OCI-LY3 (cell line): ENCODE measurements around the gene PRKCD.

Experiments used
- H2AFZ ChIP-seq: fragments of 200-600, 300-600 bp; shearing (Covaris generic); 2 replicates; pipeline ENCODE4 v1.6.0; 2014; ENCODE audit warnings: antibody characterized with exemption, low read depth, low read length
- H3K27ac ChIP-seq: fragments of 200-600, 300-600 bp; sonication (generic); 2 replicates; pipeline ENCODE4 v1.5.1; 2014; ENCODE audit warnings: mild to moderate bottlenecking, low read length, moderate library complexity, mixed read lengths
- H3K27me3 ChIP-seq: fragments of 200-600, 300-600 bp; sonication (generic); 2 replicates; pipeline ENCODE4 v1.6.1; 2014; ENCODE audit warnings: low read depth, low read length, mixed read lengths
- H3K36me3 ChIP-seq: fragments of 200-600, 300-600 bp; sonication (generic); replicated peaks from 2 replicates; pipeline ENCODE3; 2014; ENCODE audit warnings: low read depth, low read length, mixed read lengths
- H3K4me1 ChIP-seq: fragments of 300-600, 200-600 bp; sonication (generic); 2 replicates; pipeline ENCODE4 v1.6.1; 2014; ENCODE audit warnings: low read length, mixed read lengths
- H3K4me2 ChIP-seq: fragments of 200-600, 300-600 bp; sonication (generic); 2 replicates; pipeline ENCODE4 v1.6.1; 2014; ENCODE audit warnings: low read length, mixed read lengths
- H3K4me3 ChIP-seq: fragments of 300-600, 200-600 bp; sonication (generic); 2 replicates; pipeline ENCODE4 v1.5.1; 2014; ENCODE audit warnings: antibody characterized with exemption, mild to moderate bottlenecking, low read length, moderate library complexity
- H3K79me2 ChIP-seq: fragments of 300-600, 200-600 bp; shearing (Covaris generic); 2 replicates; pipeline ENCODE4 v1.6.1; 2014; ENCODE audit warnings: mild to moderate bottlenecking, low read length, mixed read lengths
- H3K9ac ChIP-seq: fragments of 300-600, 200-600 bp; shearing (Covaris generic); 2 replicates; pipeline ENCODE4 v1.6.0; 2014; ENCODE audit warnings: mild to moderate bottlenecking, low read length, moderate library complexity
- H3K9me3 ChIP-seq: fragments of 200-600, 300-600 bp; shearing (Covaris generic); 2 replicates; pipeline ENCODE4 v1.6.1; 2014; ENCODE audit warnings: low read length, mixed read lengths; ENCODE audit not compliant: insufficient read depth
- H4K20me1 ChIP-seq: fragments of 200-600, 300-600 bp; sonication (generic); 2 replicates; pipeline ENCODE4 v1.6.1; 2016; ENCODE audit warnings: low read length, mixed read lengths; ENCODE audit not compliant: insufficient read depth
- CTCF ChIP-seq: fragments of 200-600, 300-600 bp; sonication (generic); IDR thresholded peaks from 2 replicates; pipeline ENCODE4 v1.5.1; 2014; ENCODE audit warnings: antibody characterized with exemption, low read length, low read depth
- EZH2phosphoT487 ChIP-seq: fragments of 200-600 bp; shearing (Covaris generic); IDR thresholded peaks from 2 replicates; pipeline ENCODE4 v1.6.1; 2018; ENCODE audit warnings: antibody characterized with exemption, mixed run types, low read depth

Gene PRKCD

GRCh38 chr3:53154881-53155285 lies 6.1 kb upstream of the PRKCD start:
- H3K36me3 ChIP-seq, result no peaks in the 10 kb centered on the region
- peaks cover 10% of the 10 kb centered on the region for H3K27me3 ChIP-seq
- H3K27ac ChIP-seq, result no peak overlapping the region
- no peak overlapping the region for H2AFZ ChIP-seq
- H3K9ac ChIP-seq, result no peak overlapping the region
- H3K4me3 ChIP-seq, result no peak overlapping the region
- peaks cover 15% of the 10 kb centered on the region for H3K4me1 ChIP-seq
- H3K9me3 ChIP-seq, result no peaks in the 10 kb centered on the region
- no peak overlapping the region for H3K4me2 ChIP-seq
- no peak for TF ChIP-seq EZH2phosphoT487
- H3K79me2 ChIP-seq, result no peaks in the 10 kb centered on the region
- H4K20me1 ChIP-seq, result no peaks in the 10 kb centered on the region

- no peak overlapping the region for H3K27ac ChIP-seq
- no peaks in the 10 kb centered on the region; the same call in 1 of the 2 replicates for H4K20me1 ChIP-seq
- H3K9me3 ChIP-seq, result no peaks in the 10 kb centered on the region
- no peak overlapping the region for H2AFZ ChIP-seq
- H3K4me3 ChIP-seq, result no peak overlapping the region
- H3K27me3 ChIP-seq, result peaks cover 14% of the 10 kb centered on the region
- H3K4me2 ChIP-seq, result no peak overlapping the region
- no peaks in the 10 kb centered on the region; the same call in 1 of the 2 replicates for H3K79me2 ChIP-seq
- TF ChIP-seq EZH2phosphoT487 (no peak), CTCF (no peak)
- H3K4me1 ChIP-seq, result peaks cover 20% of the 10 kb centered on the region
- H3K9ac ChIP-seq, result no peak overlapping the region
- H3K36me3 ChIP-seq, result no peaks in the 10 kb centered on the region
Measured at GRCh38 chr3:53155760-53156159, 5.2 kb upstream of the PRKCD start.

GRCh38 chr3:53156368-53156834 lies 4.6 kb upstream of the PRKCD start:
- no peaks in the 10 kb centered on the region for H3K36me3 ChIP-seq
- H3K79me2 ChIP-seq, result peaks cover 3% of the 10 kb centered on the region
- no peaks in the 10 kb centered on the region for H3K9me3 ChIP-seq
- no peak overlapping the region for H3K4me2 ChIP-seq
- no peak overlapping the region for H3K9ac ChIP-seq
- H3K27me3 ChIP-seq, result peaks cover 14% of the 10 kb centered on the region
- H4K20me1 ChIP-seq, result no peaks in the 10 kb centered on the region; the same call in 1 of the 2 replicates
- H3K27ac ChIP-seq, result no peak overlapping the region
- TF ChIP-seq CTCF (no peak), EZH2phosphoT487 (no peak)
- no peak overlapping the region for H2AFZ ChIP-seq
- peaks cover 20% of the 10 kb centered on the region for H3K4me1 ChIP-seq
- no peak overlapping the region for H3K4me3 ChIP-seq

- Histone ChIP-seq H3K27ac (no peak overlapping the region), H3K9ac (no peak overlapping the region), H3K9me3 (no peaks in the 10 kb centered on the region)
Measured at GRCh38 chr3:53157974-53158580, 2.9 kb upstream of the PRKCD start.

More at GRCh38 chr3:53157974-53158580, 2.9 kb upstream of the PRKCD start:
- TF ChIP-seq EZH2phosphoT487 (no peak), CTCF (no peak)
- Histone ChIP-seq H3K4me3 (no peak overlapping the region), H4K20me1 (peaks cover 11% of the 10 kb centered on the region), H3K27me3 (peaks cover 14% of the 10 kb centered on the region), H2AFZ (no peak overlapping the region), H3K79me2 (peaks cover 19% of the 10 kb centered on the region), H3K4me2 (no peak overlapping the region), H3K36me3 (no peaks in the 10 kb centered on the region), H3K4me1 (peaks cover 29% of the 10 kb centered on the region)
